Sigmoid colon (tissue), 3 donors: Measurements from ENCODE around the gene RIGI.

ENCODE experiments used
- POLR2A ChIP-seq, 2 donors: fragments of 450-650 bp; IDR thresholded peaks; one replicate each; pipeline ENCODE4 v1.6.1; 2016; ENCODE audit warnings: antibody characterized with exemption in 2 of 2, mild to moderate bottlenecking in 2 of 2, moderate library complexity in 2 of 2
- TF ChIP-seq, protein P1 (sequence below), 4 experiments: fragments of 450-650 bp in 3 of 4; fragments of 200-600 bp in 1 of 4; IDR thresholded peaks; one replicate each; pipeline ENCODE4 v1.5.1; 2016 to 2019; ENCODE audit warnings: antibody characterized with exemption in 4 of 4, mild to moderate bottlenecking in 3 of 4, moderate library complexity in 2 of 4

DNA sequence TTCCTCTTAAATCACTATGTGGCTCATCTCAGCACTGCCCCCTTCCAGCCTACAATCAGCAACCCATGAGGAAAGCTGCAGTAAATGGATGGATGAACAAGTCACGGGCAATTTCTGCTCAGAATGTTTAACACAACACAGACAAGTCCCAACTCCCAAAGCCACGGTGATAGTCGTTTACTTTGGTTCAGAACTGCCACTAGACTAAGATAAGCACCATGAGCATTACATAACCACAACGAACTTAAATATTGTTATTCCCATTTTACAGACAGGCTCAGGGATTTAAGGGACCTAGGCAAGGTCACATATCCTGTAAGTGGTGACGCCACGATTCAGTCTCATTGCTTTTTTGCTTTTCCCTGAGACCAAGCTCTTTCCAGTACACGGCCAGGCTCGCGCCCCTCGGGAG lies 24.2 kb upstream of the RIGI start:
- no peak for TF ChIP-seq POLR2A (IDR thresholded peaks at IDR 0.05)
- TF ChIP-seq, protein P1, sequence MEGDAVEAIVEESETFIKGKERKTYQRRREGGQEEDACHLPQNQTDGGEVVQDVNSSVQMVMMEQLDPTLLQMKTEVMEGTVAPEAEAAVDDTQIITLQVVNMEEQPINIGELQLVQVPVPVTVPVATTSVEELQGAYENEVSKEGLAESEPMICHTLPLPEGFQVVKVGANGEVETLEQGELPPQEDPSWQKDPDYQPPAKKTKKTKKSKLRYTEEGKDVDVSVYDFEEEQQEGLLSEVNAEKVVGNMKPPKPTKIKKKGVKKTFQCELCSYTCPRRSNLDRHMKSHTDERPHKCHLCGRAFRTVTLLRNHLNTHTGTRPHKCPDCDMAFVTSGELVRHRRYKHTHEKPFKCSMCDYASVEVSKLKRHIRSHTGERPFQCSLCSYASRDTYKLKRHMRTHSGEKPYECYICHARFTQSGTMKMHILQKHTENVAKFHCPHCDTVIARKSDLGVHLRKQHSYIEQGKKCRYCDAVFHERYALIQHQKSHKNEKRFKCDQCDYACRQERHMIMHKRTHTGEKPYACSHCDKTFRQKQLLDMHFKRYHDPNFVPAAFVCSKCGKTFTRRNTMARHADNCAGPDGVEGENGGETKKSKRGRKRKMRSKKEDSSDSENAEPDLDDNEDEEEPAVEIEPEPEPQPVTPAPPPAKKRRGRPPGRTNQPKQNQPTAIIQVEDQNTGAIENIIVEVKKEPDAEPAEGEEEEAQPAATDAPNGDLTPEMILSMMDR (IDR thresholded peaks at IDR 0.05) = no peak
